ENCODE results near the gene ASMTL.

DNA sequence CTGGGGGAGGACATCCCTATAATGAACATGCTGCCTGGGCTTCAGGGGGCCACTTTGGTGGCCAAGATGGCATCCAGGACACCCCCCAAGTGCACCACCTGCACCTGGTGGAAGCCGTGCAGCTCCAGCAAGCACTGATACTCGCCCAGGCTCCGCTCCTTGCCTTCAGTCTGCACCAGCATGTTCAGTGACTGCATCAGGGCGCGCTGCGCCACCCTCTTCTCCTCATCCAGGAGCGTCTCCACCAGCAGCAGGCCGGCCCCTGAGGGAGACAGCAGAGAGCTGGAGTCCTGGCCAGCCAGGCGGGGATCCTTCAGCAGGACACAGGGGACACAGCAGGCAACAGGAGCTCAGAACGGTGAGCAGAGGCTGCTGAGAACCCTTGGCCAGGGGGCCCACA is 49.5 kb downstream of the ASMTL start:
- no peak for TF ChIP-seq EZH2 (IDR thresholded peaks at IDR 0.05; ENCODE audit: low read length, missing control alignments)
- TF ChIP-seq, protein P1, sequence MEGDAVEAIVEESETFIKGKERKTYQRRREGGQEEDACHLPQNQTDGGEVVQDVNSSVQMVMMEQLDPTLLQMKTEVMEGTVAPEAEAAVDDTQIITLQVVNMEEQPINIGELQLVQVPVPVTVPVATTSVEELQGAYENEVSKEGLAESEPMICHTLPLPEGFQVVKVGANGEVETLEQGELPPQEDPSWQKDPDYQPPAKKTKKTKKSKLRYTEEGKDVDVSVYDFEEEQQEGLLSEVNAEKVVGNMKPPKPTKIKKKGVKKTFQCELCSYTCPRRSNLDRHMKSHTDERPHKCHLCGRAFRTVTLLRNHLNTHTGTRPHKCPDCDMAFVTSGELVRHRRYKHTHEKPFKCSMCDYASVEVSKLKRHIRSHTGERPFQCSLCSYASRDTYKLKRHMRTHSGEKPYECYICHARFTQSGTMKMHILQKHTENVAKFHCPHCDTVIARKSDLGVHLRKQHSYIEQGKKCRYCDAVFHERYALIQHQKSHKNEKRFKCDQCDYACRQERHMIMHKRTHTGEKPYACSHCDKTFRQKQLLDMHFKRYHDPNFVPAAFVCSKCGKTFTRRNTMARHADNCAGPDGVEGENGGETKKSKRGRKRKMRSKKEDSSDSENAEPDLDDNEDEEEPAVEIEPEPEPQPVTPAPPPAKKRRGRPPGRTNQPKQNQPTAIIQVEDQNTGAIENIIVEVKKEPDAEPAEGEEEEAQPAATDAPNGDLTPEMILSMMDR (conservative IDR thresholded peaks at IDR 0.05 in 1 of 2, IDR thresholded peaks at IDR 0.05 in 1 of 2; ENCODE audit: low read depth in 1 of 2, low read length in 2 of 2), result no peak

Measured in fibroblast of lung (primary cell).